Trophoblast cell (in vitro differentiated cells and primary cell): Measurements from ENCODE around the gene KIF18A.
A peak's percentile ranks its signal among the peaks of the same experiment; 100 is the strongest.

Source experiments
- DNase-seq, 2 donors: peaks; one replicate each; pipeline ENCODE4 v3.0.0-alpha.2; 2016
- H2AFZ ChIP-seq: 2 replicates; pipeline ENCODE4 v1.6.1; 2013; ENCODE audit warnings: low read length, moderate library complexity, mild to moderate bottlenecking; ENCODE audit not compliant: insufficient read depth, poor library complexity
- H2AK5ac ChIP-seq: 2 replicates; pipeline ENCODE4 v1.6.1; 2013; ENCODE audit warnings: mild to moderate bottlenecking, low read length
- H2BK120ac ChIP-seq: 2 replicates; pipeline ENCODE4 v1.6.1; 2013; ENCODE audit warnings: low read length, mild to moderate bottlenecking, moderate library complexity; ENCODE audit not compliant: insufficient read depth, poor library complexity
- H2BK12ac ChIP-seq: 2 replicates; pipeline ENCODE4 v1.6.1; 2013; ENCODE audit warnings: mild to moderate bottlenecking, low read length, moderate library complexity
- H2BK5ac ChIP-seq: 2 replicates; pipeline ENCODE4 v1.6.1; 2013; ENCODE audit warnings: low read length, low read depth, moderate library complexity, mild to moderate bottlenecking; ENCODE audit not compliant: poor library complexity
- H3K14ac ChIP-seq: 2 replicates; pipeline ENCODE4 v1.6.1; 2013; ENCODE audit warnings: mild to moderate bottlenecking, low read length
- H3K18ac ChIP-seq: 2 replicates; pipeline ENCODE4 v1.6.1; 2013; ENCODE audit warnings: mild to moderate bottlenecking, low read length
- H3K23ac ChIP-seq: 2 replicates; pipeline ENCODE4 v1.6.1; 2013; ENCODE audit warnings: low read length
- H3K27ac ChIP-seq: 2 replicates; pipeline ENCODE4 v1.5.1; 2013; ENCODE audit warnings: low read depth, mild to moderate bottlenecking, inconsistent platforms, low read length, moderate library complexity
- H3K27me3 ChIP-seq: 2 replicates; pipeline ENCODE4 v1.6.1; 2013; ENCODE audit warnings: inconsistent platforms, mild to moderate bottlenecking, low read length, moderate library complexity; ENCODE audit not compliant: insufficient read depth
- H3K36me3 ChIP-seq, 2 experiments: 1 replicate in 1 of 2; 2 replicates in 1 of 2; pipeline ENCODE4 v1.6.1; 2013; ENCODE audit warnings: low read length in 2 of 2, mild to moderate bottlenecking in 2 of 2, moderate library complexity in 1 of 2; ENCODE audit not compliant: insufficient read depth in 2 of 2, control insufficient read depth in 1 of 2
- H3K4ac ChIP-seq: 2 replicates; pipeline ENCODE4 v1.6.1; 2013; ENCODE audit warnings: low read depth, mild to moderate bottlenecking, low read length, moderate library complexity
- H3K4me1 ChIP-seq, 2 experiments: 1 replicate in 1 of 2; 2 replicates in 1 of 2; pipeline ENCODE4 v1.6.1; 2013; ENCODE audit warnings: low read length in 2 of 2, mild to moderate bottlenecking in 2 of 2, moderate library complexity in 1 of 2; ENCODE audit not compliant: insufficient read depth in 2 of 2, control insufficient read depth in 1 of 2
- H3K4me2 ChIP-seq: 2 replicates; pipeline ENCODE4 v1.6.1; 2013; ENCODE audit warnings: inconsistent platforms, mild to moderate bottlenecking, low read length, moderate library complexity
- H3K4me3 ChIP-seq: 2 replicates; pipeline ENCODE4 v1.5.1; 2013; ENCODE audit warnings: mild to moderate bottlenecking, low read depth, low read length, inconsistent platforms
- H3K79me1 ChIP-seq: one replicate; pipeline ENCODE4 v1.6.1; 2013; ENCODE audit warnings: low read length
- H3K79me2 ChIP-seq: 2 replicates; pipeline ENCODE4 v1.6.1; 2013; ENCODE audit warnings: low read length, mild to moderate bottlenecking; ENCODE audit not compliant: control insufficient read depth, insufficient read depth, poor library complexity
- H3K9ac ChIP-seq: 2 replicates; pipeline ENCODE4 v1.6.1; 2013; ENCODE audit warnings: mild to moderate bottlenecking, low read length
- H3K9me3 ChIP-seq: 2 replicates; pipeline ENCODE4 v1.6.1; 2013; ENCODE audit warnings: low read depth, mild to moderate bottlenecking, control low read depth, inconsistent platforms, low read length; ENCODE audit not compliant: insufficient read depth
- H4K12ac ChIP-seq: 2 replicates; pipeline ENCODE4 v1.6.1; 2013; ENCODE audit warnings: low read depth, mild to moderate bottlenecking, low read length, moderate library complexity
- H4K8ac ChIP-seq: 2 replicates; pipeline ENCODE4 v1.6.1; 2013; ENCODE audit warnings: low read depth, mild to moderate bottlenecking, low read length, moderate library complexity
- H4K91ac ChIP-seq: one replicate; pipeline ENCODE4 v1.6.1; 2013; ENCODE audit warnings: low read depth, mild to moderate bottlenecking, low read length, moderate library complexity
- WGBS: extraction: QIAGEN DNeasy Blood & Tissue Kit; methylation state at CpG from one replicate; pipeline ENCODE4 v1.1.7; 2013; ENCODE audit warnings: missing lambda C conversion rate; ENCODE audit not compliant: insufficient read length, insufficient coverage; ENCODE audit errors: extremely low coverage; 5-methylcytosine and 5-hydroxymethylcytosine counted together

KIF18A gene

GRCh38 chr11:27996066-27996465, 111.9 kb downstream of the KIF18A start:
- H3K14ac ChIP-seq = no peak overlapping the region
- no peak overlapping the region for H4K12ac ChIP-seq
- no peaks in the 10 kb centered on the region for H3K9me3 ChIP-seq
- no peak overlapping the region for H2BK5ac ChIP-seq
- WGBS = no CpG with 5 or more reads among the region's 2 CpGs
- no peak overlapping the region for H4K91ac ChIP-seq
- DNase-seq = no peak
- no peaks in the 10 kb centered on the region for H3K36me3 ChIP-seq
- H3K4me3 ChIP-seq = no peak overlapping the region
- no peak overlapping the region for H3K4me2 ChIP-seq
- H3K23ac ChIP-seq = no peak overlapping the region
- H3K79me2 ChIP-seq = no peaks in the 10 kb centered on the region
- no peak overlapping the region for H3K9ac ChIP-seq
- H2BK120ac ChIP-seq = no peak overlapping the region
- H2AK5ac ChIP-seq = no peak overlapping the region
- no peak overlapping the region for H3K27ac ChIP-seq
- no peaks in the 10 kb centered on the region for H3K4me1 ChIP-seq
- no peaks in the 10 kb centered on the region for H3K79me1 ChIP-seq
- no peaks in the 10 kb centered on the region for H3K27me3 ChIP-seq
- no peak overlapping the region for H2AFZ ChIP-seq
- no peak overlapping the region for H3K4ac ChIP-seq
- no peak overlapping the region for H2BK12ac ChIP-seq
- no peak overlapping the region for H3K18ac ChIP-seq
- no peak overlapping the region for H4K8ac ChIP-seq

DNA sequence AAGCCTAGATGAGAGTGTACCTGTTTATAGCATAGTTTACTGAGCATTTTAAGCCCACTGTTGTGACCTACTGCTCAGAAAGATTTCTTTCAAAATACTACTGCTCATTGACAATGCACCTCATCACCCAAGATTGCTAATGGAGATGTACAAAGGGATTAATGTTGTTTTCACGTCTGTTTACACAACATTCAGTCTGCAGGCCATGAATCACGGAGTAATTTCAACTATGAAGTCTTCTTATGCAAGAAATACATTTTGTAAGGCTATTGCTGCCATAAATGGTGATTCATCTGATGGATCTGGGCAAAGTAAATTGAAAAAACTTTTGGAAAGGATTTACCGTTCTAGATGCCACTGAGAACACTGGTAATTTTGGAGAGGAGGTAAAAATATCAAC, 112.9 kb downstream of the KIF18A start:
- no peak overlapping the region for H2AFZ ChIP-seq
- H3K9me3 ChIP-seq = no peaks in the 10 kb centered on the region
- no peak overlapping the region for H3K4me3 ChIP-seq
- peak; percentile 55 to 91 for DNase-seq
- H3K79me2 ChIP-seq = no peaks in the 10 kb centered on the region
- H3K79me1 ChIP-seq = no peaks in the 10 kb centered on the region
- WGBS = no CpG with 5 or more reads among the region's 3 CpGs
- no peak overlapping the region for H3K4me2 ChIP-seq
- no peaks in the 10 kb centered on the region for H3K27me3 ChIP-seq
- no peak overlapping the region for H2BK12ac ChIP-seq
- no peak overlapping the region for H3K23ac ChIP-seq
- no peak overlapping the region for H4K8ac ChIP-seq
- no peak overlapping the region for H3K27ac ChIP-seq
- H4K91ac ChIP-seq = no peak overlapping the region
- H3K14ac ChIP-seq = no peak overlapping the region
- no peak overlapping the region for H2AK5ac ChIP-seq
- no peak overlapping the region for H2BK120ac ChIP-seq
- no peaks in the 10 kb centered on the region for H3K36me3 ChIP-seq
- no peak overlapping the region for H3K4ac ChIP-seq
- H3K18ac ChIP-seq = no peak overlapping the region
- H4K12ac ChIP-seq = no peak overlapping the region
- no peak overlapping the region for H2BK5ac ChIP-seq
- H3K4me1 ChIP-seq = no peaks in the 10 kb centered on the region
- H3K9ac ChIP-seq = no peak overlapping the region

GRCh38 chr11:27991736-27992135, 116.2 kb downstream of the KIF18A start:
- Histone ChIP-seq H2AK5ac (no peak overlapping the region), H3K9ac (no peak overlapping the region), H2AFZ (no peak overlapping the region), H2BK120ac (no peak overlapping the region), H3K4me2 (no peak overlapping the region), H3K14ac (no peak overlapping the region), H4K91ac (no peak overlapping the region), H2BK12ac (no peak overlapping the region), H3K27ac (no peak overlapping the region), H2BK5ac (no peak overlapping the region), H3K27me3 (no peaks in the 10 kb centered on the region), H3K79me2 (no peaks in the 10 kb centered on the region), H3K36me3 (no peaks in the 10 kb centered on the region), H3K79me1 (no peaks in the 10 kb centered on the region), H3K18ac (no peak overlapping the region), H4K12ac (no peak overlapping the region), H3K4me1 (no peaks in the 10 kb centered on the region), H3K4ac (no peak overlapping the region), H3K4me3 (no peak overlapping the region), H4K8ac (no peak overlapping the region), H3K23ac (no peak overlapping the region), H3K9me3 (no peaks in the 10 kb centered on the region)
- no CpG with 5 or more reads among the region's 1 CpG for WGBS
- DNase-seq = no peak

- Histone ChIP-seq H3K36me3 (no peaks in the 10 kb centered on the region), H4K12ac (no peak overlapping the region), H3K4me3 (no peak overlapping the region), H3K4me1 (no peaks in the 10 kb centered on the region), H3K27ac (no peak overlapping the region), H4K91ac (no peak overlapping the region), H3K27me3 (no peaks in the 10 kb centered on the region), H3K14ac (no peak overlapping the region), H3K79me1 (no peaks in the 10 kb centered on the region), H4K8ac (no peak overlapping the region), H3K79me2 (no peaks in the 10 kb centered on the region), H2BK12ac (no peak overlapping the region), H2BK120ac (no peak overlapping the region), H3K4ac (no peak overlapping the region), H3K23ac (no peak overlapping the region), H3K18ac (no peak overlapping the region), H3K9me3 (no peaks in the 10 kb centered on the region), H2AFZ (no peak overlapping the region), H2BK5ac (no peak overlapping the region), H3K9ac (no peak overlapping the region), H3K4me2 (no peak overlapping the region), H2AK5ac (no peak overlapping the region)
- WGBS = no CpG with 5 or more reads among the region's 2 CpGs
- no peak for DNase-seq
Observed at GRCh38 chr11:27977527-27977926, 130.4 kb downstream of the KIF18A start.
